CD14-positive monocyte (primary cell): ENCODE results near the gene TGFBR1. TPM values are rescaled to one million over a fixed set of nuclear protein-coding genes. Genes with fewer than 3 reads are reported as not detected.

Source experiments
- DNase-seq, 3 donors: peaks; one replicate each; pipeline ENCODE4 v3.0.0-alpha.2; 2011 to 2022
- H2AFZ ChIP-seq: 2 replicates; pipeline ENCODE4 v1.6.0; 2012; ENCODE audit warnings: mild to moderate bottlenecking, low read depth, low read length, inconsistent platforms; ENCODE audit not compliant: insufficient read depth, poor library complexity, severe bottlenecking
- H3K27ac ChIP-seq, 2 donors: 1 replicate in 1 of 2; 2 replicates in 1 of 2; pipeline ENCODE4 v1.5.1; 2012 to 2013; ENCODE audit warnings: low read length in 2 of 2, control low read depth in 1 of 2, inconsistent platforms in 1 of 2, low read depth in 1 of 2, mild to moderate bottlenecking in 1 of 2
- H3K27me3 ChIP-seq, 2 donors: one replicate each; pipeline versions ENCODE4 v1.6.0 to v1.6.1; 2011 to 2013; ENCODE audit warnings: low read length in 2 of 2; ENCODE audit not compliant: control insufficient read depth in 2 of 2, insufficient read depth in 2 of 2
- H3K36me3 ChIP-seq, 2 donors: replicated peaks in 1 of 2; 1 replicate in 1 of 2; 2 replicates in 1 of 2; pipeline versions ENCODE4 v1.5.1 to v1.6.1; 2012 to 2013; ENCODE audit warnings: low read length in 2 of 2, control low read depth in 1 of 2, inconsistent platforms in 1 of 2, mild to moderate bottlenecking in 1 of 2; ENCODE audit not compliant: insufficient read depth in 2 of 2, control insufficient read depth in 1 of 2
- H3K4me1 ChIP-seq, 2 donors: 1 replicate in 1 of 2; 2 replicates in 1 of 2; pipeline versions ENCODE4 v1.5.1 to v1.6.1; 2012 to 2013; ENCODE audit warnings: low read length in 2 of 2, control low read depth in 1 of 2, inconsistent platforms in 1 of 2, mild to moderate bottlenecking in 1 of 2, moderate library complexity in 1 of 2; ENCODE audit not compliant: insufficient read depth in 2 of 2, control insufficient read depth in 1 of 2
- H3K4me2 ChIP-seq: replicated peaks from 2 replicates; pipeline ENCODE3; 2012; ENCODE audit warnings: low read length, moderate library complexity, mild to moderate bottlenecking; ENCODE audit not compliant: poor library complexity, severe bottlenecking; ENCODE audit errors: extremely low read depth
- H3K4me3 ChIP-seq, 3 experiments: fragments of 200-600 bp in 1 of 3; sonication (generic) in 1 of 3; replicated peaks in 1 of 3; 1 replicate in 2 of 3; 2 replicates in 1 of 3; pipeline ENCODE4 v1.5.1; 2011 to 2013; ENCODE audit warnings: low read length in 3 of 3, mild to moderate bottlenecking in 3 of 3, control low read depth in 2 of 3, low read depth in 2 of 3, inconsistent platforms in 1 of 3, moderate library complexity in 1 of 3
- H3K79me2 ChIP-seq: 2 replicates; pipeline ENCODE4 v1.6.0; 2012; ENCODE audit warnings: mild to moderate bottlenecking, control low read depth, inconsistent platforms, low read length, moderate library complexity; ENCODE audit not compliant: insufficient read depth
- H3K9ac ChIP-seq: 2 replicates; pipeline ENCODE4 v1.6.0; 2017; ENCODE audit warnings: low read length, mild to moderate bottlenecking; ENCODE audit not compliant: insufficient read depth, poor library complexity, severe bottlenecking
- H3K9me3 ChIP-seq, 2 donors: replicated peaks in 1 of 2; 1 replicate in 1 of 2; 2 replicates in 1 of 2; pipeline versions ENCODE4 v1.5.1 to v1.6.1; 2012 to 2013; ENCODE audit warnings: low read length in 2 of 2, control low read depth in 1 of 2; ENCODE audit not compliant: control insufficient read depth in 1 of 2, insufficient read depth in 1 of 2
- H4K20me1 ChIP-seq: 2 replicates; pipeline ENCODE4 v1.6.0; 2012; ENCODE audit warnings: mild to moderate bottlenecking, low read length, control low read depth, moderate library complexity; ENCODE audit not compliant: insufficient read depth
- H3K27ac Mint-ChIP-seq, 7 donors: one replicate each; pipeline ENCODE4 v1.8.0; 2020; ENCODE audit warnings: mild to moderate bottlenecking in 7 of 7, mixed read lengths in 7 of 7, moderate library complexity in 6 of 7, inconsistent platforms in 2 of 7
- H3K27me3 Mint-ChIP-seq, 3 donors: one replicate each; pipeline ENCODE4 v1.8.0; 2021 to 2022; ENCODE audit warnings: low read depth in 3 of 3, mild to moderate bottlenecking in 3 of 3, mixed read lengths in 3 of 3, moderate library complexity in 3 of 3, inconsistent platforms in 1 of 3
- H3K36me3 Mint-ChIP-seq, 2 donors: one replicate each; pipeline ENCODE4 v1.8.0; 2020; ENCODE audit warnings: mixed read lengths in 2 of 2, inconsistent platforms in 1 of 2, mild to moderate bottlenecking in 1 of 2
- H3K4me1 Mint-ChIP-seq: one replicate; pipeline ENCODE4 v1.8.0; 2020; ENCODE audit warnings: mild to moderate bottlenecking, mixed read lengths
- H3K4me3 Mint-ChIP-seq, 2 donors: one replicate each; pipeline ENCODE4 v1.8.0; 2020; ENCODE audit warnings: mild to moderate bottlenecking in 2 of 2, mixed read lengths in 2 of 2, moderate library complexity in 1 of 2
- H3K9me3 Mint-ChIP-seq, 7 donors: one replicate each; pipeline ENCODE4 v1.8.0; 2020 to 2022; ENCODE audit warnings: mixed read lengths in 7 of 7, mild to moderate bottlenecking in 6 of 7, moderate library complexity in 6 of 7, inconsistent platforms in 2 of 7
- CTCF ChIP-seq: fragments of 200-600 bp; IDR thresholded peaks from one replicate; pipeline ENCODE4 v1.8.0; 2022; ENCODE audit warnings: antibody characterized with exemption, mild to moderate bottlenecking
- WGBS: methylation state at CpG from one replicate; pipeline ENCODE4 v1.1.5; 2013; ENCODE audit warnings: missing lambda C conversion rate; ENCODE audit not compliant: insufficient coverage; 5-methylcytosine and 5-hydroxymethylcytosine counted together
- intact Hi-C, 2 donors: fragments of 100-400 bp; cut with micrococcal nuclease; formaldehyde crosslinking; loops; one replicate each; pipeline versions ENCODE4 v1.15.0 to v1.15.1; 2023
- polyA plus RNA-seq, 3 donors: library from polyadenylated mRNA; depleted of rRNA in 1 of 3; unstranded in 2 of 3; stranded (reverse) in 1 of 3; fragments of 300-500 nt in 2 of 3; fragments of >200 nt in 1 of 3; fragmentation: Illumina TruSeq in 2 of 3; gene quantifications; 1 replicate in 2 of 3; 2 replicates in 1 of 3; pipeline ENCODE4 v1.2.3, GENCODE V29; 2012 to 2021

The TGFBR1 gene
- polyA plus RNA-seq, 3 donors, result 10.7 to 26.8 (median 25.0) TPM

GRCh38 chr9:99197124-99197630 lies 92.3 kb downstream of the TGFBR1 start:
- no peak overlapping the region for H3K27ac Mint-ChIP-seq
- no peaks in the 10 kb centered on the region for H3K79me2 ChIP-seq
- intact Hi-C loops, result loop anchor here in 1 of 2 donors (10.0 kb wide), 1 partner anchor 48 kb away; no protein-coding TSS in a partner anchor
- no peak overlapping the region for H3K4me3 ChIP-seq
- peaks cover 5% of the 10 kb centered on the region for H3K4me1 Mint-ChIP-seq
- no peaks in the 10 kb centered on the region for H3K36me3 ChIP-seq
- 100% methylated on average over 2 of the region's 3 CpGs for WGBS
- H3K36me3 Mint-ChIP-seq, result no peaks in the 10 kb centered on the region
- H3K4me2 ChIP-seq, result no peak overlapping the region
- H3K9me3 ChIP-seq, result no peaks in the 10 kb centered on the region
- DNase-seq, result no peak
- H3K9me3 Mint-ChIP-seq, result peaks cover 0 to 2% (median 0%) of the 10 kb centered on the region in 7 donors
- H3K4me3 Mint-ChIP-seq, result no peak overlapping the region
- no peak overlapping the region for H3K27ac ChIP-seq
- no peaks in the 10 kb centered on the region for H3K4me1 ChIP-seq
- H3K27me3 ChIP-seq, result no peaks in the 10 kb centered on the region
- no peak overlapping the region for H3K9ac ChIP-seq
- H4K20me1 ChIP-seq, result no peaks in the 10 kb centered on the region
- no peak overlapping the region for H2AFZ ChIP-seq
- H3K27me3 Mint-ChIP-seq, result peaks cover 0 to 12% (median 6%) of the 10 kb centered on the region in 3 donors
- no peak for TF ChIP-seq CTCF

- H3K27me3 ChIP-seq, result no peaks in the 10 kb centered on the region
- no peaks in the 10 kb centered on the region for H3K9me3 ChIP-seq
- H3K4me3 ChIP-seq, result no peak overlapping the region
- H3K27ac ChIP-seq, result no peak overlapping the region
- no peak overlapping the region for H2AFZ ChIP-seq
- Mint-ChIP-seq H3K9me3 (peaks cover 0 to 2% (median 0%) of the 10 kb centered on the region in 7 donors), H3K27ac (no peak overlapping the region), H3K4me1 (peaks cover 5% of the 10 kb centered on the region), H3K27me3 (peaks cover 0 to 7% (median 4%) of the 10 kb centered on the region in 3 donors), H3K36me3 (no peaks in the 10 kb centered on the region), H3K4me3 (no peak overlapping the region)
- no peak overlapping the region for H3K9ac ChIP-seq
- no peak for DNase-seq
- 91% methylated on average over 6 of the region's 9 CpGs for WGBS
- intact Hi-C loops, result loop anchor here in 1 of 2 donors (10.0 kb wide), 1 partner anchor 47 kb away; no protein-coding TSS in a partner anchor
- H3K79me2 ChIP-seq, result no peaks in the 10 kb centered on the region
- no peak for TF ChIP-seq CTCF
- no peak overlapping the region for H3K4me2 ChIP-seq
- H3K36me3 ChIP-seq, result no peaks in the 10 kb centered on the region
- H3K4me1 ChIP-seq, result no peaks in the 10 kb centered on the region
- no peaks in the 10 kb centered on the region for H4K20me1 ChIP-seq
These were observed 93.1 kb downstream of the TGFBR1 start for GRCh38 chr9:99197987-99198386.
